ENCODE measurements around the gene RHOB.

RHOB gene

DNA sequence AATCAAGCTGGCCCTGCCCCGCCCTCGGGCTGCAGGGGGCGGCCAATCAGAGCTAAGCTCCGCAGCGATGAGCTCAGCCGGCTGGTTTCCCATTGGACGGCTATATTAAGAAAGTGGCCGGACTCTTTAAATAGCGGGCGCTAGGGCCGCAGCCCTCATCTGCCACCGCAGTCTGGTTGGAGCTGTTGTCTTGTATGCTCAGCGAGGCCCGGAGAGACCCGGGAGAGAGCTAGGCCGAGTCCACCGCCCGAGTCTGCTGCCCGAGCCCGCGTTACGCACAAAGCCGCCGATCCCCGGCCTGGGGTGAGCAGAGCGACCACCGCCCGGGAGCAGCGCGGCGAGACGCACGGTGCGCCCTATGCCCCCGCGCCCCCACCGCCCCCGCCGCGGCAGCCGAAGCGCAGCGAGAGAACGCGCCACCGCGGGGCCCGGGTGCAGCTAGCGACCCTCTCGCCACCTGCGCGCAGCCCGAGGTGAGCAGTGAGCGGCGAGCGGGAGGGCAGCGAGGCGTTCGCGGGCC is at the start of gene RHOB:
Gene RHOB, plus strand, starts transcription at position 158 of the 520 bp plus-strand sequence. CDS start 392 bp downstream, outside the sequence.
- Mint-ChIP-seq H3K4me3 (peak within 1 kb of the TSS; percentile 81 to 85), H3K4me1 (peaks cover 8 to 13% of the 10 kb centered on the region in 2 donors), H3K9me3 (no peaks in the 10 kb centered on the region), H3K27ac (peak within 1 kb of the TSS; percentile 94), H3K27me3 (peaks cover 0 to 10% of the 10 kb centered on the region in 2 donors), H3K36me3 (peaks cover 0 to 8% of the 10 kb centered on the region in 2 donors)
- ATAC-seq (replicated peaks) (peak; percentile 97 to 98), DNase-seq (peak; percentile 95)

DNA sequence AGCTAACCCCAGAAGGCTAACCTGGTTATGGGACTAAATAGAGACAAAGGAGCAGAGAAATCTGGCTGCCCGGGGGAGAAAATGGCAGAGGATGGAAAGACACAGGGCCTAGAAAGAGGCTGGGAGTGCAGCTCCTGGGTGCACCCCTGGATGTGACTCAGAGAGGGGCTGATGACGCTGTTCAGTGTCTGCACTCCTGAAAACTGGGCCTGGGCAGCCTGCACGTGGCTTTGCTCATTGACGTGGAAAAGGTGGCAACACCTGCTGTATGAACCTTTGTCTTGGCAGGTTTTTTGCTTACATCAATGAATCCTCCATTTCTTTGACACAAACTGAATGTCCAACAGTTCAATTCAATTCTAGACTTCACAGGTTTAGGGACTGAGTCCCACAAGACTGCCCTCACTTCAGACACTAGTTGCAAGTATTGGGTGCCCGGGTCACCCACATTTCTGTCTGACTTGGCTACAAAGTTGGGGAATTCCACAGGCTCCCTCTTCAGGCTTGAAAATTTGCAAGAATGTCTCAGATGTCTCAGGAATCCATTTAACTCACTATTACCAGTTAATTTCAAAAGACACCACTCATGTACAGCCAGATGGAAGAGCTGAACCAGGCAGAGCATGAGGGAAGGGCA is 48.9 kb upstream of the RHOB start:
- H3K27me3 Mint-ChIP-seq: peaks cover 22 to 25% of the 10 kb centered on the region in 2 donors
- H3K27ac Mint-ChIP-seq: no peak overlapping the region
- H3K9me3 Mint-ChIP-seq: no peaks in the 10 kb centered on the region
- H3K4me3 Mint-ChIP-seq: no peak overlapping the region
- no peaks in the 10 kb centered on the region for H3K4me1 Mint-ChIP-seq
- H3K36me3 Mint-ChIP-seq: no peaks in the 10 kb centered on the region
- no peak for DNase-seq
- ATAC-seq (replicated peaks): no peak

- DNase-seq: no peak
- Mint-ChIP-seq H3K4me1 (no peaks in the 10 kb centered on the region), H3K4me3 (no peak overlapping the region), H3K36me3 (no peaks in the 10 kb centered on the region), H3K27me3 (peaks cover 18 to 20% of the 10 kb centered on the region in 2 donors), H3K27ac (no peak overlapping the region), H3K9me3 (no peaks in the 10 kb centered on the region)
- no peak for ATAC-seq (replicated peaks)
Observed at GRCh38 chr2:20398956-20399567, 47.8 kb upstream of the RHOB start.

DNA sequence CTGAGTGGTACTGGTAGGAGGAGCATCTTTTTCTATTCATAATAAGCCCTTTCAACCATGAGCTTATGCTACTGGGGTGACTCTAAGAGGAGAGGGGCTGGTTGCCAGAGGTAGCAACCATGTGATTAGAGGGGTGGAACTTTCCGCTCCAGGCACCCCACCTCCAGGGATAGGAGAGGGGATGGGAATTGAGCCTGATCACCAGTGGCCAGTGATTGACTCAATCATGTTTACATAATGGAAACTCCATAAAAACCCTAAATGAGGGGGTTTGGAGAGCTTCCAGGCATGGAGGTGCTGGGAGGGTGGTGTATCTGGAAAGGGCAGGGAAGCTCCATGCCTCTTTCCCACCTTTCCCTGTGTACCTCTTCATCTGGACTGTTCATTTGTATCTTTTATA is 46.6 kb upstream of the RHOB start:
- H3K4me1 Mint-ChIP-seq: no peaks in the 10 kb centered on the region
- DNase-seq (no peak), ATAC-seq (replicated peaks) (no peak)
- H3K27me3 Mint-ChIP-seq: peaks cover 11 to 14% of the 10 kb centered on the region in 2 donors
- no peaks in the 10 kb centered on the region for H3K9me3 Mint-ChIP-seq
- no peak overlapping the region for H3K4me3 Mint-ChIP-seq
- H3K36me3 Mint-ChIP-seq: no peaks in the 10 kb centered on the region
- H3K27ac Mint-ChIP-seq: no peak overlapping the region

GRCh38 chr2:20400787-20401488 is 45.9 kb upstream of the RHOB start:
- no peaks in the 10 kb centered on the region for H3K36me3 Mint-ChIP-seq
- no peaks in the 10 kb centered on the region for H3K9me3 Mint-ChIP-seq
- no peaks in the 10 kb centered on the region for H3K4me1 Mint-ChIP-seq
- ATAC-seq (replicated peaks): no peak
- H3K27me3 Mint-ChIP-seq: peaks cover 7 to 14% of the 10 kb centered on the region in 2 donors
- no peak for DNase-seq
- H3K27ac Mint-ChIP-seq: no peak overlapping the region
- no peak overlapping the region for H3K4me3 Mint-ChIP-seq

DNA sequence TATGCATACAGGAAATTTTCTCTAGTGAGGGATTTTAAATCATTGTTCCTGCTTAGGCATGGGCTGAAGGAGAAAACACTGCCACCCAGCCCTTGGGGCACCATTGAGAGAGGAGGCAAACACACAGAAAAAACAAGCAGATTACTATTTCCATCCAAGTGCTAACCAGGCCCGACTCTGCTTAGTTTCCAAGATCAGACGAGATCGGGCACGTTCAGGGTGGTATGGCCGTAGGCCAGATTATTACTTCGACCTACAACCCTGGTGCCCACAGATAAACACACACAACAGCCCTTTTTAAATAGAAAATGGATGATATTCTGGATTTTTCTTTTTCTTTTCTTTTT is 45.4 kb upstream of the RHOB start:
- no peak for ATAC-seq (replicated peaks)
- Mint-ChIP-seq H3K4me3 (no peak overlapping the region), H3K36me3 (no peaks in the 10 kb centered on the region), H3K9me3 (no peaks in the 10 kb centered on the region), H3K27me3 (peaks cover 2 to 11% of the 10 kb centered on the region in 2 donors), H3K27ac (no peak overlapping the region), H3K4me1 (no peaks in the 10 kb centered on the region)
- no peak for DNase-seq

DNA sequence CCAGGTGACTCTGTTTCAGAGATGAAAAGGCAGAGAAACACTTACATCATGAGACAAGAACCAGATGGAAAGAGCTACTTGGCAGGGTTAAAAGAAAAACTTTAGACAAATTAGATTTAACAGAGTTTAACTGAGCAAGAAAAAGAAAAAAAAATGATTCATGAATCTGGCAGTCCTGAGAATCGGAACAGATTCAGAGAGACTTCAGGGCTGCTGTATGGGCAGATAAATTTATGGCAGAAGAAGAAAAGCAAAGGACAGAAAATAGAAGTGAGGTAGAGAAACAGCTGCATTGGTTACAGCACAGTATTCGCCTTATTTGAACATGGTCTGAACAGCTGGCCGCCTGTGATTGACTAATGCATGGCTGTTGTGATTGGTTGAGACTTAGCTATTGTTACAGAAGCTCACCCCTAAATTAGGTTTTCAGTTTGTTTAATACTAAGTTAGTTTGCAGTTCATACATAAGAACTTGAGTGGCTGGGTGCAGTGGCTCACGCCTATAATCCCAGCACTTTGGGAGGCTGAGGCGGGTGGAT is 43.0 kb upstream of the RHOB start:
- H3K27ac Mint-ChIP-seq: no peak overlapping the region
- H3K27me3 Mint-ChIP-seq: no peaks in the 10 kb centered on the region
- no peak for ATAC-seq (replicated peaks)
- DNase-seq: no peak
- no peak overlapping the region for H3K4me3 Mint-ChIP-seq
- peaks cover 3 to 4% of the 10 kb centered on the region in 2 donors for H3K36me3 Mint-ChIP-seq
- H3K9me3 Mint-ChIP-seq: peaks cover 7 to 8% of the 10 kb centered on the region in 2 donors
- H3K4me1 Mint-ChIP-seq: no peaks in the 10 kb centered on the region

GRCh38 chr2:20404950-20405349 is 41.9 kb upstream of the RHOB start:
- no peak for ATAC-seq (replicated peaks)
- H3K36me3 Mint-ChIP-seq: peaks cover 11 to 15% of the 10 kb centered on the region in 2 donors

DNA sequence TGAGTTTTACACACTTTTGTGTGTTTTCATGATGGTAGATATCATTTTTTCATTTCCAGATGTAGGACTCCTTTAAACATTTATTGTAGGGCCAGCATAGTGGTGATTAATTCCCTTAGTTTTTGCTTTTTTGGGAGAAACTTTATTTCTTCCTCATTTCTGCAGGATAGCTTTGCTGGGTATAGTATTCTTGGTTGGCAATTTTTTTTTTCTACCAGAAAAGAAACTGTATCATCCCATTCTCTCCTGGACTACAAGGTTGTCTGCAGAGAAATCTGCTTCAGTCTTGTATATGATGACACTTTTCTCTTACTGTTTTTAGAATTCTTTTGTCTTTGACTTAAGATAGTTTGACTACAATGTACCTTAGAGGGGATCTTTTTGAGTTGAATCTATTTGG is 37.8 kb upstream of the RHOB start:
- Mint-ChIP-seq H3K27ac (no peak overlapping the region), H3K27me3 (peaks cover 0 to 9% of the 10 kb centered on the region in 2 donors), H3K4me3 (no peak overlapping the region), H3K4me1 (peaks cover 2 to 11% of the 10 kb centered on the region in 2 donors), H3K36me3 (peaks cover 12 to 17% of the 10 kb centered on the region in 2 donors), H3K9me3 (peaks cover 19 to 20% of the 10 kb centered on the region in 2 donors)
- DNase-seq (no peak), ATAC-seq (replicated peaks) (no peak)

More at GRCh38 chr2:20404950-20405349, 41.9 kb upstream of the RHOB start:
- Mint-ChIP-seq H3K9me3 (peaks cover 18% of the 10 kb centered on the region in 2 donors), H3K27me3 (peaks cover 0 to 4% of the 10 kb centered on the region in 2 donors), H3K4me3 (no peak overlapping the region), H3K4me1 (no peaks in the 10 kb centered on the region), H3K27ac (no peak overlapping the region)
- no peak for DNase-seq

DNA sequence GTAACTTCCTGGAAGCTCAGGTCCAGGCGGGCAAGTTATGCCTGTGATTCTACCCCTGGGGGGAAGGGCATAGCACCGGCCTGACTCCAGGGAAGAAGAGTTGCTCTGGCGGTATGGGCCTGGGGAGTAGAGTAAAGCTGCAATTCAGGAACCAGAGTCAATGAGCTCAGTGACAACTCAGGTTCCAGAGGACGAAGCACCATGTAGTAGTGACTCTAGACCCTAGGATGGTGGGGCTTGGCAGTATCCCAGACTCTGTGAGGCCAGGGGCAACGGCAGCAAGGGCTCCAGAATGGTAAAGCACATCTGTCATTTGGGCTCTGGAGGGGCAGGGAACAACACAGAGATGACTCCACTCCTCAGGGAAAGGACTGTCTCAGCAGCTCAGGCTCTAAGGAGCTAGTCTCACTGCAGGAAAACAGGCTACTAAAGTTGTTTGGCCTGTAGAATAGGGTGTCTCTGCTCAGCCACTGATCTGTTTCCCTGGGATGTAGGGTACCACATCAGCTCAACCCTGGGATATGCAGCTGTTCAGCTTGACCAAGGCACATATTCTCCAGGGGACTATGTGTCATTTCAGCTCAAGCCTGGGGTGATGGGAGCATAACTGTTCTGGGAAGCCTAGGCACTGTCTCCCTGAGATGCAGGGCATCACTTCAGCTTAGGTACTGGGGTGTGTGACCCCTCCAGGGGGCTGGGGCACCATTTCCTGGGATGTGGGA is 36.2 kb upstream of the RHOB start:
- H3K27me3 Mint-ChIP-seq: peaks cover 0 to 9% of the 10 kb centered on the region in 2 donors
- H3K4me3 Mint-ChIP-seq: no peak overlapping the region
- H3K4me1 Mint-ChIP-seq: peaks cover 2 to 11% of the 10 kb centered on the region in 2 donors
- H3K27ac Mint-ChIP-seq: no peak overlapping the region
- no peak for DNase-seq
- ATAC-seq (replicated peaks): no peak
- peaks cover 20 to 24% of the 10 kb centered on the region in 2 donors for H3K9me3 Mint-ChIP-seq
- peaks cover 12 to 17% of the 10 kb centered on the region in 2 donors for H3K36me3 Mint-ChIP-seq

GRCh38 chr2:20411361-20411894 is 35.4 kb upstream of the RHOB start:
- H3K27me3 Mint-ChIP-seq: peaks cover 0 to 9% of the 10 kb centered on the region in 2 donors
- H3K9me3 Mint-ChIP-seq: peaks cover 20 to 24% of the 10 kb centered on the region in 2 donors
- no peak overlapping the region for H3K4me3 Mint-ChIP-seq
- ATAC-seq (replicated peaks) (peak; percentile 96 to 100), DNase-seq (peak; percentile 56)
- no peak overlapping the region for H3K27ac Mint-ChIP-seq
- peaks cover 12 to 17% of the 10 kb centered on the region in 2 donors for H3K36me3 Mint-ChIP-seq
- peaks cover 2 to 11% of the 10 kb centered on the region in 2 donors for H3K4me1 Mint-ChIP-seq

DNA sequence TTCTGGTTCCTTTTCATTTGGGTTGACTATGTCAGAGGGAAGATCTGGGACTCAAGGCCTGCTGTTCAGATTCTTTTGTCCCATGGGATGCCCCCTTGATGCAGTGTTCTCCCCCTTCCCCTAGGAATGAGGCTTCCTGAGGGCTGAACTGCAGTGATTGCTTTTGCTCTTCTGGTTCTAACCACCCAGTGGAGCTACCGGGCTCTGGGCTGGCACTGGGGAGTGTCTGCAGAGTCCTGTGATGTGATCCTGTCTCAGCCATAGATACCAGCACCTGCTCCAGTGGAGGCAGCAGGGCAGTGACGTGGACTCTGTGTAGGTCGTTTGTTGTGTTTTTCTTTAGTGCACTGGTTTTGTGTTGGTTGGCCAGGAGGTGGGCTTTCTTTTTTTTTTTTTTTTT is 32.1 kb upstream of the RHOB start:
- Mint-ChIP-seq H3K4me3 (no peak overlapping the region), H3K36me3 (peaks cover 3% of the 10 kb centered on the region in 2 donors), H3K9me3 (peaks cover 3 to 8% of the 10 kb centered on the region in 2 donors), H3K27ac (no peak overlapping the region), H3K4me1 (peaks cover 2 to 11% of the 10 kb centered on the region in 2 donors), H3K27me3 (peaks cover 0 to 6% of the 10 kb centered on the region in 2 donors)
- no peak for DNase-seq
- ATAC-seq (replicated peaks): no peak

- Mint-ChIP-seq H3K9me3 (peaks cover 0 to 5% of the 10 kb centered on the region in 2 donors), H3K27ac (no peak overlapping the region), H3K4me1 (peaks cover 2 to 11% of the 10 kb centered on the region in 2 donors), H3K36me3 (no peaks in the 10 kb centered on the region), H3K4me3 (no peak overlapping the region), H3K27me3 (peaks cover 0 to 3% of the 10 kb centered on the region in 2 donors)
- ATAC-seq (replicated peaks): no peak
- no peak for DNase-seq
Observed at GRCh38 chr2:20415511-20415918, 31.4 kb upstream of the RHOB start.

All from stimulated activated naive B cell treated with anti-CD40 and anti-IgM and Interleukin-4, amounts not matched to agents 10 μg/mL and 1 μg/mL and 100 μg/mL, for 72 hours (primary cell).